H9 (cell line): ENCODE data around the gene RPS15. TPM values are rescaled to one million over a fixed set of nuclear protein-coding genes. Genes with fewer than 3 reads are reported as not detected.
A peak's percentile ranks its signal among the peaks of the same experiment; 100 is the strongest.

Experiments used
- DNase-seq: peaks from one replicate; pipeline ENCODE4 v3.0.0-alpha.2; 2017
- H2AFZ ChIP-seq: one replicate; pipeline ENCODE4 v1.6.1; 2013; ENCODE audit warnings: mild to moderate bottlenecking, low read length, control low read depth, moderate library complexity
- H2AK5ac ChIP-seq: 2 replicates; pipeline ENCODE4 v1.6.1; 2013; ENCODE audit warnings: low read length, control low read depth, mixed read lengths; ENCODE audit not compliant: insufficient read length
- H2BK120ac ChIP-seq: one replicate; pipeline ENCODE4 v1.6.1; 2013; ENCODE audit warnings: low read depth, mild to moderate bottlenecking, low read length, control low read depth, inconsistent platforms; ENCODE audit not compliant: poor library complexity, severe bottlenecking
- H2BK12ac ChIP-seq: 2 replicates; pipeline ENCODE4 v1.6.1; 2013; ENCODE audit warnings: low read length, control low read depth, mixed read lengths, low read depth; ENCODE audit not compliant: insufficient read length
- H2BK15ac ChIP-seq: 2 replicates; pipeline ENCODE4 v1.6.1; 2013; ENCODE audit warnings: low read depth, low read length, control low read depth
- H2BK20ac ChIP-seq: one replicate; pipeline ENCODE4 v1.6.1; 2013; ENCODE audit warnings: low read depth, mild to moderate bottlenecking, low read length, control low read depth, inconsistent platforms; ENCODE audit not compliant: poor library complexity, severe bottlenecking
- H2BK5ac ChIP-seq: 2 replicates; pipeline ENCODE4 v1.6.1; 2013; ENCODE audit warnings: low read length, control low read depth, mixed read lengths; ENCODE audit not compliant: insufficient read length
- H3K14ac ChIP-seq: 2 replicates; pipeline ENCODE4 v1.6.1; 2013; ENCODE audit warnings: low read length, control low read depth; ENCODE audit not compliant: insufficient read depth
- H3K18ac ChIP-seq: 2 replicates; pipeline ENCODE4 v1.6.1; 2013; ENCODE audit warnings: low read depth, mild to moderate bottlenecking, mixed read lengths, low read length, control low read depth; ENCODE audit not compliant: insufficient read length
- H3K23ac ChIP-seq: 2 replicates; pipeline ENCODE4 v1.6.1; 2013; ENCODE audit warnings: low read length, control low read depth, mixed read lengths, low read depth; ENCODE audit not compliant: insufficient read length
- H3K23me2 ChIP-seq: 2 replicates; pipeline ENCODE4 v1.6.1; 2013; ENCODE audit warnings: low read depth, mild to moderate bottlenecking, mixed read lengths, low read length, control low read depth; ENCODE audit not compliant: insufficient read length, poor library complexity, severe bottlenecking
- H3K27ac ChIP-seq: 2 replicates; pipeline ENCODE4 v1.5.1; 2013; ENCODE audit warnings: low read length, control low read depth, mixed read lengths, low read depth; ENCODE audit not compliant: insufficient read length
- H3K27me3 ChIP-seq: 2 replicates; pipeline ENCODE4 v1.6.1; 2013; ENCODE audit warnings: low read length, control low read depth, inconsistent platforms; ENCODE audit not compliant: insufficient read depth
- H3K4ac ChIP-seq: 2 replicates; pipeline ENCODE4 v1.6.1; 2013; ENCODE audit warnings: low read depth, mild to moderate bottlenecking, control low read depth, inconsistent platforms, low read length, moderate library complexity
- H3K4me1 ChIP-seq: 2 replicates; pipeline ENCODE4 v1.6.1; 2013; ENCODE audit warnings: low read length, control low read depth, inconsistent platforms; ENCODE audit not compliant: insufficient read depth
- H3K4me2 ChIP-seq: 2 replicates; pipeline ENCODE4 v1.6.1; 2013; ENCODE audit warnings: low read length, control low read depth, mixed read lengths; ENCODE audit not compliant: insufficient read length, insufficient read depth
- H3K56ac ChIP-seq: 2 replicates; pipeline ENCODE4 v1.6.1; 2013; ENCODE audit warnings: low read depth, mild to moderate bottlenecking, mixed read lengths, low read length, control low read depth; ENCODE audit not compliant: insufficient read length
- H3K79me1 ChIP-seq: 2 replicates; pipeline ENCODE4 v1.6.1; 2013; ENCODE audit warnings: low read depth, mild to moderate bottlenecking, moderate library complexity, low read length, control low read depth, inconsistent platforms; ENCODE audit not compliant: insufficient read depth, poor library complexity, severe bottlenecking
- H3K79me2 ChIP-seq: 2 replicates; pipeline ENCODE4 v1.6.1; 2013; ENCODE audit warnings: low read length, control low read depth, inconsistent platforms; ENCODE audit not compliant: insufficient read depth
- H3K9ac ChIP-seq: 2 replicates; pipeline ENCODE4 v1.6.1; 2013; ENCODE audit warnings: low read length, control low read depth, mixed read lengths; ENCODE audit not compliant: insufficient read length; ENCODE audit errors: extremely low read depth
- H3K9me3 ChIP-seq: one replicate; pipeline ENCODE4 v1.6.1; 2013; ENCODE audit warnings: low read depth, low read length, inconsistent platforms; ENCODE audit not compliant: control insufficient read depth
- H3T11ph ChIP-seq: one replicate; pipeline ENCODE4 v1.6.1; 2013; ENCODE audit warnings: mild to moderate bottlenecking, low read length, control low read depth, inconsistent platforms
- H4K20me1 ChIP-seq: one replicate; pipeline ENCODE4 v1.6.1; 2013; ENCODE audit not compliant: control insufficient read depth, insufficient read length, insufficient read depth
- H4K5ac ChIP-seq: 2 replicates; pipeline ENCODE4 v1.6.1; 2013; ENCODE audit warnings: low read depth, mild to moderate bottlenecking, mixed read lengths, low read length, control low read depth; ENCODE audit not compliant: insufficient read length
- H4K8ac ChIP-seq: replicated peaks from 2 replicates; pipeline ENCODE4 v1.6.1; 2013; ENCODE audit warnings: low read length, control low read depth, mixed read lengths, low read depth; ENCODE audit not compliant: insufficient read length
- H4K91ac ChIP-seq: 2 replicates; pipeline ENCODE4 v1.6.1; 2013; ENCODE audit warnings: low read depth, mild to moderate bottlenecking, moderate library complexity, mixed read lengths, low read length, control low read depth; ENCODE audit not compliant: insufficient read length
- H3K27ac Mint-ChIP-seq, 3 experiments: 2 replicates in 2 of 3; 3 replicates in 1 of 3; pipeline ENCODE4 v1.8.0; 2020 to 2021; ENCODE audit warnings: mixed read lengths in 3 of 3, mild to moderate bottlenecking in 1 of 3, moderate library complexity in 1 of 3
- H3K27me3 Mint-ChIP-seq: 2 replicates; pipeline ENCODE4 v1.8.0; 2021; ENCODE audit warnings: low read depth, mild to moderate bottlenecking, moderate library complexity, mixed read lengths
- H3K36me3 Mint-ChIP-seq, 3 experiments: 2 replicates in 2 of 3; 3 replicates in 1 of 3; pipeline ENCODE4 v1.8.0; 2020 to 2021; ENCODE audit warnings: low read depth in 3 of 3, mixed read lengths in 3 of 3; ENCODE audit not compliant: insufficient read depth in 1 of 3
- H3K4me1 Mint-ChIP-seq, 2 experiments: 2 replicates each; pipeline ENCODE4 v1.8.0; 2020; ENCODE audit warnings: mixed read lengths in 2 of 2
- H3K4me3 Mint-ChIP-seq, 2 experiments: 2 replicates in 1 of 2; 3 replicates in 1 of 2; pipeline ENCODE4 v1.8.0; 2020 to 2021; ENCODE audit warnings: mild to moderate bottlenecking in 2 of 2, mixed read lengths in 2 of 2, moderate library complexity in 1 of 2
- H3K9me3 Mint-ChIP-seq, 2 experiments: 2 replicates in 1 of 2; 3 replicates in 1 of 2; pipeline ENCODE4 v1.8.0; 2020; ENCODE audit warnings: mild to moderate bottlenecking in 2 of 2, mixed read lengths in 2 of 2, moderate library complexity in 1 of 2
- CTCF ChIP-seq: fragments of 200-600 bp; sonication (generic); conservative IDR thresholded peaks from 3 replicates; pipeline ENCODE4 v1.8.0; 2021; ENCODE audit warnings: antibody characterized with exemption, mild to moderate bottlenecking
- WGBS: extraction: QIAGEN DNeasy Blood & Tissue Kit; methylation state at CpG from one replicate; pipeline ENCODE4 v1.1.7; 2013; ENCODE audit warnings: missing lambda C conversion rate, low lambda C conversion rate, mixed read lengths; ENCODE audit not compliant: insufficient read length; ENCODE audit errors: extremely low coverage; 5-methylcytosine and 5-hydroxymethylcytosine counted together
- total RNA-seq: library from RNA; stranded (reverse); gene quantifications from 2 replicates; pipeline ENCODE4 v1.2.1, GENCODE V29; 2021

Gene RPS15
- total RNA-seq, 1 experiment from 2014 or later: 1,628 TPM

GRCh38 chr19:1446713-1447481, 8.7 kb downstream of the RPS15 start:
- Mint-ChIP-seq H3K27ac (no peak overlapping the region), H3K9me3 (no peaks in the 10 kb centered on the region; a peak in 1 of 5 replicates), H3K4me3 (peak overlapping the region; percentile 36 to 78), H3K36me3 (peaks cover 3 to 14% (median 10%) of the 10 kb centered on the region in 3 experiments; a peak in 6 of 7 replicates), H3K27me3 (peaks cover 68% of the 10 kb centered on the region), H3K4me1 (peaks cover 10 to 31% of the 10 kb centered on the region in 2 experiments)
- no peak overlapping the region for H3K56ac ChIP-seq
- no peaks in the 10 kb centered on the region for H3K9me3 ChIP-seq
- no peak overlapping the region for H3K9ac ChIP-seq
- no peak overlapping the region for H2BK15ac ChIP-seq
- H3K4me2 ChIP-seq: peak overlapping the region; percentile 7
- H2BK20ac ChIP-seq: no peak overlapping the region
- no peak overlapping the region for H2BK5ac ChIP-seq
- DNase-seq: peak; percentile 57
- no peaks in the 10 kb centered on the region for H3K4me1 ChIP-seq
- no peak overlapping the region for H4K8ac ChIP-seq
- H4K20me1 ChIP-seq: no peaks in the 10 kb centered on the region
- no peak overlapping the region for H2AK5ac ChIP-seq
- no peak overlapping the region for H3T11ph ChIP-seq
- no peaks in the 10 kb centered on the region for H3K79me1 ChIP-seq
- H4K91ac ChIP-seq: no peak overlapping the region
- H2BK120ac ChIP-seq: no peak overlapping the region
- WGBS: no CpG with 5 or more reads among the region's 63 CpGs
- no peak overlapping the region for H3K23ac ChIP-seq
- no peak for TF ChIP-seq CTCF
- no peak overlapping the region for H3K18ac ChIP-seq
- no peak overlapping the region for H4K5ac ChIP-seq
- no peak overlapping the region for H3K4ac ChIP-seq
- H3K14ac ChIP-seq: no peak overlapping the region
- H3K79me2 ChIP-seq: no peaks in the 10 kb centered on the region
- H2AFZ ChIP-seq: no peak overlapping the region
- no peak overlapping the region for H3K27ac ChIP-seq
- peaks cover 24% of the 10 kb centered on the region; the same call in 1 of the 2 replicates for H3K27me3 ChIP-seq
- H3K23me2 ChIP-seq: peaks cover 7% of the 10 kb centered on the region
- no peak overlapping the region for H2BK12ac ChIP-seq
